Activated CD8-positive, alpha-beta memory T cell treated with anti-CD3 and anti-CD28 coated beads, Interleukin-2, amount 50 U/mL, for 4 hours (primary cell): ENCODE results near the gene PGD.
"Not testable (repeated sequence)": the region's sequence is repeated elsewhere in the genome, so short reads cannot be mapped to it uniquely, and the experiment has no call there.

Source experiments
- DNase-seq: peaks from one replicate; pipeline ENCODE4 v3.0.0-alpha.2; 2020

The PGD gene

GRCh38 chr1:10399444-10399941 is 629 bp downstream of the PGD start:
- DNase-seq = no peak

- no peak for DNase-seq
Observed at GRCh38 chr1:10400013-10400412, 1.1 kb downstream of the PGD start.

- DNase-seq = no peak
Observed at GRCh38 chr1:10401281-10401680, 2.4 kb downstream of the PGD start.

- DNase-seq = no peak
Observed at GRCh38 chr1:10402729-10403274, 3.9 kb downstream of the PGD start.

GRCh38 chr1:10407201-10407600 is 8.3 kb downstream of the PGD start:
- DNase-seq = no peak

- no peak for DNase-seq
Observed at GRCh38 chr1:10415211-10415930, 16.5 kb downstream of the PGD start.

- DNase-seq = not testable (repeated sequence)
Observed at GRCh38 chr1:10415967-10416366, 17.1 kb downstream of the PGD start.

- not testable (repeated sequence) for DNase-seq
Observed at GRCh38 chr1:10418741-10419140, 19.9 kb downstream of the PGD start.

GRCh38 chr1:10419351-10419750 is 20.5 kb downstream of the PGD start:
- DNase-seq = no peak

- no peak for DNase-seq
Observed at GRCh38 chr1:10421637-10422036, 22.8 kb downstream of the PGD start.

- DNase-seq = no peak
Observed at GRCh38 chr1:10424034-10424433, 25.2 kb downstream of the PGD start.

- no peak for DNase-seq
Observed at GRCh38 chr1:10424651-10425050, 25.8 kb downstream of the PGD start.

GRCh38 chr1:10425826-10426534 is 27.1 kb downstream of the PGD start:
- DNase-seq = not testable (repeated sequence)

- DNase-seq = not testable (repeated sequence)
Observed at GRCh38 chr1:10426535-10426848, 27.6 kb downstream of the PGD start.

GRCh38 chr1:10428984-10429383 is 30.1 kb downstream of the PGD start:
- DNase-seq = no peak

- no peak for DNase-seq
Observed at GRCh38 chr1:10429868-10430215, 31.0 kb downstream of the PGD start.

GRCh38 chr1:10430216-10431069 is 31.6 kb downstream of the PGD start, which contains the start of gene CENPS:
Gene CENPS (plus strand): TSS chr1:10430433. CDS start chr1:10430518, 85 bp downstream.
- peak; percentile 92 for DNase-seq

- no peak for DNase-seq
Observed at GRCh38 chr1:10431070-10431730, 32.3 kb downstream of the PGD start.

GRCh38 chr1:10432910-10433700 is 34.2 kb downstream of the PGD start:
- no peak for DNase-seq

GRCh38 chr1:10433790-10434189 is 34.9 kb downstream of the PGD start:
- no peak for DNase-seq

GRCh38 chr1:10434590-10434989 is 35.7 kb downstream of the PGD start:
- no peak for DNase-seq

- no peak for DNase-seq
Observed at GRCh38 chr1:10437052-10437451, 38.2 kb downstream of the PGD start.
